HG02642 (cell line): ENCODE data around the gene ABAT.
A peak's percentile ranks its signal among the peaks of the same experiment; 100 is the strongest.

Experiments used
- ATAC-seq: cut with Tn5 transposase; IDR thresholded peaks from one replicate; pipeline ENCODE4 v1.9.1; 2021; ENCODE audit warnings: mild to moderate bottlenecking; ENCODE audit not compliant: unreplicated experiment, poor library complexity

The ABAT gene

DNA sequence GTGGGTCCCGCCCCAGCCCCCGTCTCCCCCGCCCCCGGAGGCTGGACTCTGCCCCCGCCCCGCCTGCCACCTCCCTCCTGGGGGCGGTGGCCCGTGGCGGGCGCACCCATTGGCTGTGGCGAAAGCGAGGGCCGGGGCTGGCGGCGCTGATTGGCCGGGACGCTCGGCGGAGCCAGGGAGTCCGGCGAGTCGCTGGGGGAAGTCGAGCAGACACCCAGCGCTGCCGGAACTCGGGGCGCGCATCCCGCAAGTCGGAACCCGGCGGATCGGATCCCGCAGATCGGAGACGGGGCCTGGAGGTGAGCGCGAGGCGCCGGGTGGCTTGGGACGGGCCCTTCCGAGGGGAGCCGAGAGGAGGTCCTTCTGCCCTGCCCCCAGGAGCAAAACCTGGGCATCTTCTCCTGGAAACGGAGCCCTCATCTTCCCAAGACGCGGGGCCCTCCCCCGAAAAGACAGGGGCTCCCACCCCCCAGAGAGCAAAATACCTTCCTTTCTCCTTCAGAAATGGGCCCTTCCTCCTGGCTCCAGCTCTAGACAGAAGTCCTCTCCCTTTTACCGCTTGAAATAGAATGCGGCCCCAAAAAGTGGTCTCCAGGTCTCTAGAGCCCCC lies at the start of gene ABAT:
Gene ABAT, plus strand, starts transcription at position 205 of the 610 bp plus-strand sequence. CDS start 61,123 bp downstream, outside the sequence.
- ATAC-seq: peak; percentile 100

GRCh38 chr16:8625491-8626087 lies 48.8 kb upstream of the ABAT start:
- no peak for ATAC-seq

GRCh38 chr16:8626946-8627345 lies 47.5 kb upstream of the ABAT start:
- no peak for ATAC-seq

GRCh38 chr16:8627456-8627855 lies 47.0 kb upstream of the ABAT start:
- no peak for ATAC-seq

- no peak for ATAC-seq
Measured at GRCh38 chr16:8628981-8629725, 45.3 kb upstream of the ABAT start.

GRCh38 chr16:8630255-8630953 lies 44.0 kb upstream of the ABAT start:
- no peak for ATAC-seq

DNA sequence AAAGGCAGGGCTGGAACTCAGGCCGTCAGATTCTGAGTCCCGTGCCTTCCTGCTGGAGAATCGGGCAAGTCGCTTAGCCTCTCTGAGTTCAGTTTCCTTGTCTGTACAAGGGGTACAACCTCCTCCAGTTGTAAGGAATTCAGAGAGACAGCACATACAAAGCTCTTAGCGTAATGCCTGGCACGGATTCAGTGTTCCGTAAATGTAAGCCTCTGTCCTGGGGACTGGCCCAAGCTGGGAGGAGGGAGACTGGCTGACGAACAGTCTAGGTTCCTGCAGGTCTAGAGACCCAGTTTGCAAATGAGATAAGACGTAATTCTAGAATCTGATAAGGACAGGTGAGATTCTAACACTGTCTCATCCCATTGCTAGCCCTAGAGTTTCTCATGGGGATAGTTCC lies 43.0 kb upstream of the ABAT start:
- ATAC-seq: no peak

GRCh38 chr16:8631818-8632465 lies 42.5 kb upstream of the ABAT start:
- no peak for ATAC-seq

DNA sequence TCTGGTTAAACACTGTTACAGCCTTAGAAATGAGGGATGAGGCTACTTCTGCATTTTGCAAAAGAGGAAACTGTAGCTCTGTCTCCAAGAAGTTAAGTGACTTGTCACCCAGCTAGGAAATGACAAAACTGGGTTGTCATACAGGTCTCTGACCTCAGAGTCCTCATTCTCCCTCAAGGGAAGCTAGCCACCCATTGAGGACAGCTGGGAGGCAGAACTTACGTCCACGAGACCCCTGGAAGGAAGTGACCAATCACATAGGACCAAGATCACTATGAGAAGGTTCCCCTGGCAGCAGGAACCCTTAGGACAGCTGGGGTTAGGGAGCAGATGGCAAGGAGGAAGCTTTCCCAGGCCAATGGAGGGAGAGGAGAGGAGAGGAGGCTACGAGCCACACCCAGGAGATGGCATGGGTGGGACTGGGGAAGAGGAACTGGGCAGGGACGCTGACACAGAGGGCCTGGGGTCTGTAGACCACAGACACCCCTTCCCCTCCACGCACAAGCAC lies 41.7 kb upstream of the ABAT start:
- ATAC-seq: no peak

DNA sequence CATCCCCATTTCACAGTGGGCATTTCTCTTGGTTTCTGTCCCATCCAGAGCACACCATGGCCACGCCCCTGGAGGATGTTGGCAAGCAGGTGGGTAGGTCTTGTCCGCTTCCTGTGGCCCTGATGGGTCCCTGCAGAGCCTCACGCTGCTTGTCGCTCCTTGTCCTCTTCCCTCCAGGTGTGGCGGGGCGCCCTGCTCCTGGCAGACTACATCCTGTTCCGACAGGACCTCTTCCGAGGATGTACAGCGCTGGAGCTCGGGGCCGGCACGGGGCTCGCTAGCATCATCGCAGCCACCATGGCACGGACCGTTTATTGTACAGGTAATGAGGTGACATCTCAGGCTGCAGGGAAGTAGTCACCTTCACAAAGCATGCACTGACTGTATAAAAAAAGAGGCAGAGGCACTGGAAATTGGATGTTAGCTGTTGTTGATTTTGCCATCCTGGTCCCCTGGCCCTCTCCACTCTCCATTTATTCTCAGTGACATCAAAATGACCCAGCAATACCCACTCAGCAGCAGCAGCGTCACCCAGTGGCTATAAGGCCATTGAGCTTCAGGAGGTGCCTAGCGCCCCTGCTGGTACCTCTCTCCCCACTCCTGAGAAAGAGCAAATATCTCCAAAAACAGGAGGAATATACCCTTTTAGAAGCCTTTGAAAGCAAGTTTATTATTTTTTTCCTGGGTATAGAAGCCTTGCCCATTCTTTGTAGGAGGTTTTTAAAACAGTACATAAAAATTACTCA lies 39.3 kb upstream of the ABAT start:
- no peak for ATAC-seq

GRCh38 chr16:8639694-8640093 lies 34.7 kb upstream of the ABAT start:
- ATAC-seq: no peak

- ATAC-seq: no peak
Measured at GRCh38 chr16:8641671-8642070, 32.7 kb upstream of the ABAT start.

DNA sequence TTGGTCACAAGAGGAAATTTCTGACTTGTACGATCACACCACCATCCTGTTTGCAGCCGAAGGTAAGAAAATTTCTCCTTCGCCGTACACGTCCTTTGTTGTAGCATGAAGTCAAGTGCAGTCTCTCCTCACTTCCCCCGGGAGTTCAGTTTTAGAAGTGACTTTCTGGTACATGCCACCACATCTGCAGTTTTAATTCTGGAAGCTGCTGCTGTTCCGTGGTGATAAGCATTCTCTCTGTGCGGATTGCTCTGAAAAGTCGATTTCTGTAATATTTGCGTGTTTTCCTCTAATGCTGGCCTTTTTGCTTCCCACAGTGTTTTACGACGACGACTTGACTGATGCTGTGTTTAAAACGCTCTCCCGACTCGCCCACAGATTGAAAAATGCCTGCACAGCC lies 32.3 kb upstream of the ABAT start:
- ATAC-seq: no peak

- no peak for ATAC-seq
Measured at GRCh38 chr16:8644211-8645140, 29.9 kb upstream of the ABAT start.

- no peak for ATAC-seq
Measured at GRCh38 chr16:8645141-8645521, 29.3 kb upstream of the ABAT start.

DNA sequence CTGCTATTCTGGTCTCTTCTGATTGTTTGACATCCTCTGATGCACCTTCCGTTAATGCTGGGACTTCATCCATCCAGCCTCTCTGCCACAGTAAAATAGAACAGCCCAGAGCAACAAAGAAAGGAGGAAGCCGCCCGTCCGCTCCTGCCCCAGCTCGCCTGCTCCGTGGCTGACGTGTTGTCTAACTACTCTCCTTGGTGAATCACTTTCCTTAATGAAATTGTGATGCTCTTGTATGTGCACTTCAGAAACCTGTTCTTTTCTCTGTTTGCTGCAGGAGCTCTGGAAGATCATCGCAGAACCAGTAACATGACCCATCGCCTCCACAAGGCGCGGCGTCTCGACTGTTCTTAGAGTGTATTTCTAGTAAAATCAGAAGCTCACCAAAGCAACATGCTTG lies 28.6 kb upstream of the ABAT start:
- no peak for ATAC-seq

- ATAC-seq: no peak
Measured at GRCh38 chr16:8646326-8647053, 27.9 kb upstream of the ABAT start.

DNA sequence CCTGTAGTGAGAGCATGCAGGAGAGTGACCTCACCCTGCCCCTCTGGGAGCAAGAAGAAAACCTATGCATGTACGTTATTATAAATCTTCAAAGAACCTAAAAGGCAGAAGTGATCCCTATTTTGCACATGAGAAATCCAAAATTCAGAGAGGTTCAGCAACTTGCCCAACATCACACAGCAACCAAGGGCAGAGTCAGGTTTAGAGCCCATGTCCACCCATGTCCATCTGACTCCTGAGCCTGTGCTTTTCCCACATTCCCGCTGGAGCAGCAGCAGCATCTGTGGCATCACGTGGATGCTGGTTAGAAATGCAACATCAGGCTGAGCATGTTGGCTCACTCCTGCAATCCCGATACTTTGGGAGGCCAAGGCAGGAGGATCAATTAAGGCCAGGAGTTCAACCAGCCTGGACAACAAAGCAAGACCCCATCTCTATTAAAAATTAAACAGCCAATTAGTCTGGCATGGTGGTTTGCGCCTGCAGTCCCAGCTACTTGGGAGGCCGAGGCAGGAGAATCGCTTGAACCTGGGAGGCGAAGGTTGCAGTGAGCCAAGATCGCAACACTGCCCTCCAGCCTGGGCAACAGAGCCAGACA lies 26.6 kb upstream of the ABAT start:
- ATAC-seq: no peak
